Measurements from ENCODE around the gene TLR7. TPM values are rescaled to one million over a fixed set of nuclear protein-coding genes. Genes with fewer than 3 reads are reported as not detected.

The TLR7 gene
- total RNA-seq, 2 donors from 2014 or later: 0.73 to 0.91 TPM

GRCh38 chrX:12887141-12887540 lies 20.3 kb downstream of the TLR7 start:
- intact Hi-C loops (cut with DNase I): no loop called here
- ATAC-seq (no peak), DNase-seq (no peak)

- no peak for DNase-seq
- intact Hi-C loops (cut with DNase I): no loop called here
- ATAC-seq: no peak
Observed at GRCh38 chrX:12887767-12888166, 20.9 kb downstream of the TLR7 start.

GRCh38 chrX:12890467-12890866 lies 23.6 kb downstream of the TLR7 start:
- intact Hi-C loops (cut with DNase I): no loop called here
- ATAC-seq (no peak), DNase-seq (no peak)

GRCh38 chrX:12891171-12891570 lies 24.3 kb downstream of the TLR7 start:
- DNase-seq: no peak
- no peak for ATAC-seq
- intact Hi-C loops (cut with DNase I): no loop called here

GRCh38 chrX:12891915-12892506 lies 25.1 kb downstream of the TLR7 start:
- ATAC-seq (no peak), DNase-seq (no peak)
- intact Hi-C loops (cut with DNase I): no loop called here

GRCh38 chrX:12892716-12893115 lies 25.8 kb downstream of the TLR7 start:
- intact Hi-C loops (cut with DNase I): no loop called here
- no peak for DNase-seq
- ATAC-seq: no peak

GRCh38 chrX:12894074-12895030 lies 27.5 kb downstream of the TLR7 start:
- ATAC-seq (no peak), DNase-seq (peak; percentile 31)
- intact Hi-C loops (cut with DNase I): loop anchor here in 1 of 2 donors (5.0 kb wide), 1 partner anchor 77 kb away; no protein-coding TSS in a partner anchor

- intact Hi-C loops (cut with DNase I): loop anchor here in 1 of 2 donors (5.0 kb wide), 1 partner anchor 79 kb away; no protein-coding TSS in a partner anchor
- ATAC-seq: no peak
Observed at GRCh38 chrX:12895866-12896265, 29.0 kb downstream of the TLR7 start.

GRCh38 chrX:12896935-12897334 lies 30.1 kb downstream of the TLR7 start:
- DNase-seq (no peak), ATAC-seq (no peak)
- intact Hi-C loops (cut with DNase I): loop anchor here in 1 of 2 donors (5.0 kb wide), 1 partner anchor 80 kb away; no protein-coding TSS in a partner anchor

More at GRCh38 chrX:12895866-12896265, 29.0 kb downstream of the TLR7 start:
- DNase-seq: no peak

- no peak for DNase-seq
- intact Hi-C loops (cut with DNase I): loop anchor here in 1 of 2 donors (5.0 kb wide), 1 partner anchor 81 kb away; no protein-coding TSS in a partner anchor
- ATAC-seq: no peak
Observed at GRCh38 chrX:12898073-12898472, 31.2 kb downstream of the TLR7 start.

- DNase-seq (no peak), ATAC-seq (no peak)
- intact Hi-C loops (cut with DNase I): loop anchor here in 1 of 2 donors (5.0 kb wide), 1 partner anchor 82 kb away; no protein-coding TSS in a partner anchor
Observed at GRCh38 chrX:12899506-12899905, 32.6 kb downstream of the TLR7 start.

GRCh38 chrX:12901486-12901885 lies 34.6 kb downstream of the TLR7 start:
- ATAC-seq (no peak), DNase-seq (peak; percentile 59)
- intact Hi-C loops (cut with DNase I): no loop called here

- intact Hi-C loops (cut with DNase I): no loop called here
Observed at GRCh38 chrX:12903646-12904045, 36.8 kb downstream of the TLR7 start.

GRCh38 chrX:12906046-12906761 lies 39.3 kb downstream of the TLR7 start, which contains the start of gene TLR8:
TLR8 (plus strand) TSS chrX:12906620; CDS start chrX:12906707, 87 bp downstream.
- no peak for DNase-seq
- no peak for ATAC-seq
- intact Hi-C loops (cut with DNase I): no loop called here

More at GRCh38 chrX:12903646-12904045, 36.8 kb downstream of the TLR7 start:
- ATAC-seq (no peak), DNase-seq (no peak)

GRCh38 chrX:12910423-12911121 lies 43.7 kb downstream of the TLR7 start:
- ATAC-seq: no peak
- intact Hi-C loops (cut with DNase I): no loop called here
- no peak for DNase-seq

GRCh38 chrX:12911122-12911470 lies 44.2 kb downstream of the TLR7 start:
- intact Hi-C loops (cut with DNase I): no loop called here
- no peak for DNase-seq

GRCh38 chrX:12912791-12913482 lies 46.1 kb downstream of the TLR7 start:
- DNase-seq (no peak), ATAC-seq (no peak)
- intact Hi-C loops (cut with DNase I): no loop called here

More at GRCh38 chrX:12911122-12911470, 44.2 kb downstream of the TLR7 start:
- no peak for ATAC-seq

GRCh38 chrX:12917753-12918152 lies 50.9 kb downstream of the TLR7 start:
- no peak for ATAC-seq
- DNase-seq: no peak
- intact Hi-C loops (cut with DNase I): no loop called here
